HFF-Myc (cell line): Measurements from ENCODE around the gene HMG20B.
"Not testable (repeated sequence)": the region's sequence is repeated elsewhere in the genome, so short reads cannot be mapped to it uniquely, and the experiment has no call there.

ENCODE experiments used
- DNase-seq: peaks from one replicate; pipeline ENCODE4 v3.0.0-alpha.2; 2011; ENCODE audit warnings: low read depth; ENCODE audit errors: extremely low read depth
- H3K4me3 ChIP-seq: replicated peaks from 2 replicates; pipeline ENCODE4 v1.5.1; 2011; ENCODE audit warnings: low read depth, mild to moderate bottlenecking, control low read depth, low read length
- TF ChIP-seq, protein P1 (sequence below): IDR thresholded peaks from 2 replicates; pipeline ENCODE4 v1.5.1; 2012; ENCODE audit warnings: mild to moderate bottlenecking, low read depth, low read length, control low read depth; ENCODE audit errors: missing control alignments

The HMG20B gene

DNA sequence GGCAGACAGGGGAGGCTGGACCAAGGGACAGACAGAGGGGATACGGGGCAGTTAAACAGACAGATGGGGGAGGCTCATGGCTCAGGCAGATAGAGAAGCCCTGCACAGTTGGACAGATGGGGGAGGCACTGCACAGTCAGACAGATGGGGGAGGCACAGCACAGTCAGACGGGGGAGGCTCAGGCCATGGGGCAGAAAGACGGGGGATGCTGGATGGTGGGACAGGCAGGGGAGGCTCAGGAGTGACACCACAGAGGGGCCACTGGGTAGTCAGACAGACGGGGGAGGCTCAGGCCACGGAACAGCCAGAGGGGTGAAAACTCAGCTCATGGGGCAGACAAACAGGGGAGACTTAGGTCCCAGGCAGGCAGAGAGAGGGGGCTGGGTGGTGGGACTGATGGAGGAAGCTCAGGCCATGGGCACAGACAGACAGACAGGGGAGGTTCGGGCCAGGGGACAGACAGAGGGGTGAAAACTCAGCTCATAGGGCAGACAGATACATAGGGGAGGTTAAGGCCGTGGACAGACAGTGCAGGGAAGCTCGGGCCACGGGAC, 16.2 kb upstream of the HMG20B start:
- DNase-seq, result no peak
- peak overlapping the region; percentile 75 for H3K4me3 ChIP-seq
- TF ChIP-seq, protein P1, sequence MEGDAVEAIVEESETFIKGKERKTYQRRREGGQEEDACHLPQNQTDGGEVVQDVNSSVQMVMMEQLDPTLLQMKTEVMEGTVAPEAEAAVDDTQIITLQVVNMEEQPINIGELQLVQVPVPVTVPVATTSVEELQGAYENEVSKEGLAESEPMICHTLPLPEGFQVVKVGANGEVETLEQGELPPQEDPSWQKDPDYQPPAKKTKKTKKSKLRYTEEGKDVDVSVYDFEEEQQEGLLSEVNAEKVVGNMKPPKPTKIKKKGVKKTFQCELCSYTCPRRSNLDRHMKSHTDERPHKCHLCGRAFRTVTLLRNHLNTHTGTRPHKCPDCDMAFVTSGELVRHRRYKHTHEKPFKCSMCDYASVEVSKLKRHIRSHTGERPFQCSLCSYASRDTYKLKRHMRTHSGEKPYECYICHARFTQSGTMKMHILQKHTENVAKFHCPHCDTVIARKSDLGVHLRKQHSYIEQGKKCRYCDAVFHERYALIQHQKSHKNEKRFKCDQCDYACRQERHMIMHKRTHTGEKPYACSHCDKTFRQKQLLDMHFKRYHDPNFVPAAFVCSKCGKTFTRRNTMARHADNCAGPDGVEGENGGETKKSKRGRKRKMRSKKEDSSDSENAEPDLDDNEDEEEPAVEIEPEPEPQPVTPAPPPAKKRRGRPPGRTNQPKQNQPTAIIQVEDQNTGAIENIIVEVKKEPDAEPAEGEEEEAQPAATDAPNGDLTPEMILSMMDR, result no peak

DNA sequence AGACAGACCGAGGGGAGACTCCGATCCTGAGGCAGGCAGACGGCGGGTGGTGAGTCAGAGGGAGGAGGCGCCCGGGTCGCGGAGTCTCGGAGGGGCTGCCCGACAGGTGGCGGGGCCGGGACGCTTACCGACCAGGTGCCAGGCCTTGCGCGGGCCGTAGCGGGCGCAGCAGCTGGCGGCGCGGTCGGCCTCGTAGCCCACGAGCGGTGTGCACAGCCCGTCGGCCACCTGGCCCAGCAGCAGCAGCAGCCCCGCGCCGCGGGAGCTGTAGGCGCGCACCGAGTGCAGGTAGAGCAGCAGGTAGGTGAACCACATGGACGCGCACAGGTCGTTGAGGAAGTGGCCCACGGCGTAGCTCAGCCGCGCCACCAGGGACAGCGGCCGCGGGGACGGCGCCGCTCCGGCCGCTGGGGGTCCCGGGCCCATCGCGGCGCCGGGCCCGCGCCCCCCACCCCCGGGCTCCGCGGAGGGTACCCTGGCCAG, 15.7 kb upstream of the HMG20B start:
- no peak for DNase-seq
- H3K4me3 ChIP-seq, result peak overlapping the region; percentile 75
- TF ChIP-seq, protein P1, result no peak

DNA sequence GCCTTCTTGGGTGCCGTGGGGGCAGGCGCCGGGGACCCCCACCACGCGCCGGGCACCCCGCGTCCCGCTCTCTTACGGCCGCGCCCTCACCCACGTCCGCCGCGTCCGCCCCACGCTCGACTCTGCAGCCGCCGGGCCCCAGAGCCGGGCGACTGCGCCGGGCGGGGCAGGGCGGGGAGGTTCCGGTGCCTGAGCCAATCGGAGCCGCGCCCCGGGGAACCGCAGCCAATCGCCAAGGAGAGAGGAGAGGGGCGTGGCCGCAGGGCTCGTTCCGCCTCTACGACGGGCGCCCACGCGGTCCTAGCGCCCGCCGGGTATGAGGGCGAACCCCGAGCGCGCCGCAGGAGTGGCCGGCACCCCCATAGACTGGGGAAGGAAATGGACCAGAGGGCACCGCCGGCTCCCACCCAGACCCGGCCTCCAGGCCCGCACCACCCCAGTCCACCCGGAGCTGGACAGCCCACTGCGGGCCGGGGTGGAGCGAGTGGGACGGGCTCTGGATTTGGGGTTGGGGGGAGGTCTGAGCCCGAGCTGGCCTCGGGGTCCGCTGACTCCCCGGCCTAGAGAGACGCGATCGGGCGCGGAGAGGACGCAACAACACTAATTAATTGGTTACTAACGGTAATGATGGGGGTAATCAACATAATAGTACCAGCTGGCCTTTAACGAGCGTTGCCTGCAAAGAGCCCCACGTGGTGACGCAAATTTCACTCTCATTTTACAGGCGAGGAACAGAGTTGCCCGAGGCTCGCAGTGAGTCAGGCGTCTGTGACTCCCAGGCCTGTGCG, 15.1 kb upstream of the HMG20B start, which contains the start of gene MFSD12:
Gene MFSD12, minus strand, starts transcription at position 126 of the 788 bp plus-strand sequence. CDS start 183 bp downstream, outside the sequence.
- TF ChIP-seq, protein P1, result no peak
- H3K4me3 ChIP-seq, result peak within 1 kb of the TSS; percentile 75
- DNase-seq, result peak; percentile 75

DNA sequence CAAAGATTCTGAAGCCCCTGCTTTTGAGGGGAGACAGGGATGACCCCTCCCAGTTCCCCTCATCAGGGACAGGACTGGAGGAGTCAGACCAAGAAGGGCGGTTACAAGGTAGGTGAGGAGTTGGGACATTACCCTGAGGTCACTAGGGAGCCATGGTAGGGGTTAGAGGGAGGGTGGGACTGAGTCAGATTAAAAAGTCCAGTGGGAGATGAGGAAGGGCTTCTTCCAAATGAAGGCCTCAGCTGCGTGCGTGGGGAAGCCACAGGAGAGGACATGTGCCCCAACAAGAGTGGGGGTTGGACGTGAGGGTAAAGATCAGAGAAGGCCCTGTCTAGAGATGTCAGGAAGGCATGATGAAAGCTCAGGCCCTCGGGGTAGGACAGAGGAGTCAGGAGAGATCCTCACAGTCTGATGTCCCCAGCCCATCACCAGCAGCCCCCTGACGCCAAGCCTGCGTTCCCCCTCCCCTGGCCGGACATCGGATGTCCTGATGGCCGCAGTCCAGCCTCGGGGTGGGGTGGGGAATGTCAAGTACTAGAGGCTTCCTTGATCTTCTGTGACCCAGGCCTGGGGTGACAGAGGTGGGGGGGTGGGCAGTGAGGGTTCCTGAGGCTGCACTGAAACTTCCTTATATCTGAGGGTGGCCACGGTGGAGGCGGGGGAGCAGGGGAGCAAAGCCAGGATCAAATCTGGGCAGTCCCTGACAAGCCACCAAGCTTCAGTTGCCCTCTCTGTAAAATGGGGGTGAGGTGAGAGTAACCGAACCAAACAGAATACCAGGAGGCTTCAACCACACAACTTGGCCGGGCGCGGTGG, 8.8 kb upstream of the HMG20B start:
- H3K4me3 ChIP-seq, result no peak overlapping the region
- TF ChIP-seq, protein P1, result no peak

DNA sequence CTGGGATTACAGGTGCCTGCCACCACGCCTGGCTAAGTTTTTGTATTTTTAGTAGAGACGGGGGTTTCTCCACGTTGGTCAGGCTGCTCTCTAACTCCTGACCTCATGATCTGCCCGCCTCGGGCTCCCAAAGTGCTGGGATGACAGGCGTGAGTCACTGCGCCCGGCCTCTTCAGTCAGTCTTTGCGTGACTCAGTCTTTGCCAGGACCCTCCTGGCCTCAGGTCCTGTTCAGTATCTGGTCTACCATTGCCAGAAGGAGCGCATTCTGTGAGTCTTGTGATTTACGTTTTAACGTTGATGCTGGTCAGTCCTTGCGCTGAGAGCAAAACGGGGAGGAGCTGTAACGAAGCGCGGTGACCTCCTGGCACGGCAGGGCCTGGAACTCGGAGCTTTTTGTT, 7.6 kb upstream of the HMG20B start:
- TF ChIP-seq, protein P1, result no peak
- no peak for DNase-seq
- H3K4me3 ChIP-seq, result no peak overlapping the region

More for the DNA sequence above, 8.8 kb upstream of the HMG20B start:
- no peak for DNase-seq

DNA sequence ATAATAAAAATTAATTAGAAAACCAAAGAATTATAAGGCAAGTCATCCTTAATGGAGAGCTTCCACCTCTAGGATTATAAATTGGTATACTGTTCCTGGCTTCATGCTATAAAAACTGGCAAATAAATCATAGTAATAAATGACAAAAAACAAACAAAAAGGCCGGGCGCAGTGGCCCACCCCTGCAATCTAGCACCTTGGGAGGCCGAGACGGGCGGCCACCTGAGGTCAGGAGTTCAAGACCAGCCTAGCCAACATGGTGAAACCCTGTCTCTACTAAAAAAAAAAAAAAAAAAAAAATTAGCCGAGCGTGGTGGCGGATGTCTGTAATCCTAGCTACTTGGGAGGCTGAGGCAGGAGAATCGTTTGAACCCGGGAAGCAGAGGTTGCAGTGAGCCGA, 2.7 kb upstream of the HMG20B start:
- not testable (repeated sequence) for H3K4me3 ChIP-seq, DNase-seq

DNA sequence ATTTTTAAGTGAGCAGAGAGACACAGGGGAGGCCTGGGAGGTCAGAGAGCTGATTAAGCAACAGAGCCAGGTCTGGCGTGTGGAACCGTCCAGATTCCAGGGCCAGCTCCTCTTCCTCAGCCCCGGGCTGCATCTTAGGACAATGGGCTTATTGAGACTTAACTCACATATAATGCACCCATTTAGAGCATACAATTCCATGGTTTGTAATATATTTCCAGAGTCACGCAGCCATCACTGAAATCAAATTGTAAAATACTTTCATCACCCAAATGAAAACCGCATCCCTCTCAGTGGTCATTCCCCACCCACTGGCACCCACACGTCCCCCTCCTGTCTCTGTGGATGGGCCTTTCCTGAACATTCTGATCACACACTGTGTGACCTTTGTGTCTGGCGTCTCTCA, 2.1 kb upstream of the HMG20B start:
- TF ChIP-seq, protein P1, result no peak
- no peak for DNase-seq
- no peak overlapping the region for H3K4me3 ChIP-seq
